EL (cell line): ENCODE results near the gene CLIP1.
"Not testable (repeated sequence)": the region's sequence is repeated elsewhere in the genome, so short reads cannot be mapped to it uniquely, and the experiment has no call there.

Experiments used
- DNase-seq: peaks from one replicate; pipeline ENCODE4 v3.0.0-alpha.2; 2016

CLIP1 gene

GRCh38 chr12:122421821-122422729 is at the start of gene CLIP1:
Gene CLIP1, minus strand, starts transcription at chr12:122422669. Its CDS starts 42,217 bp downstream, at chr12:122380452.
- peak; percentile 83 for DNase-seq

GRCh38 chr12:122471324-122472226 is 49.1 kb upstream of the CLIP1 start:
- DNase-seq, result peak; percentile 73

GRCh38 chr12:122470576-122470975 is 48.1 kb upstream of the CLIP1 start:
- not testable (repeated sequence) for DNase-seq

GRCh38 chr12:122469856-122470255 is 47.4 kb upstream of the CLIP1 start:
- not testable (repeated sequence) for DNase-seq

- no peak for DNase-seq
Observed at GRCh38 chr12:122467983-122468382, 45.5 kb upstream of the CLIP1 start.

- peak; percentile 98 for DNase-seq
Observed at GRCh38 chr12:122464317-122465042, 42.0 kb upstream of the CLIP1 start.

- DNase-seq, result no peak
Observed at GRCh38 chr12:122460641-122461040, 38.2 kb upstream of the CLIP1 start.

GRCh38 chr12:122460061-122460460 is 37.6 kb upstream of the CLIP1 start:
- no peak for DNase-seq

- DNase-seq, result no peak
Observed at GRCh38 chr12:122459211-122459610, 36.7 kb upstream of the CLIP1 start.

- no peak for DNase-seq
Observed at GRCh38 chr12:122458105-122459035, 35.9 kb upstream of the CLIP1 start.

- DNase-seq, result no peak
Observed at GRCh38 chr12:122457627-122458026, 35.2 kb upstream of the CLIP1 start.

GRCh38 chr12:122454739-122455138 is 32.3 kb upstream of the CLIP1 start:
- DNase-seq, result no peak

- DNase-seq, result no peak
Observed at GRCh38 chr12:122454250-122454721, 31.8 kb upstream of the CLIP1 start.

- DNase-seq, result no peak
Observed at GRCh38 chr12:122452701-122453285, 30.3 kb upstream of the CLIP1 start.

GRCh38 chr12:122449317-122449716 is 26.8 kb upstream of the CLIP1 start:
- peak; percentile 87 for DNase-seq

- DNase-seq, result not testable (repeated sequence)
Observed at GRCh38 chr12:122447825-122448224, 25.4 kb upstream of the CLIP1 start.

- DNase-seq, result not testable (repeated sequence)
Observed at GRCh38 chr12:122446390-122446789, 23.9 kb upstream of the CLIP1 start.

- not testable (repeated sequence) for DNase-seq
Observed at GRCh38 chr12:122444071-122444470, 21.6 kb upstream of the CLIP1 start.

- DNase-seq, result not testable (repeated sequence)
Observed at GRCh38 chr12:122438822-122439221, 16.4 kb upstream of the CLIP1 start.

- peak; percentile 68 for DNase-seq
Observed at GRCh38 chr12:122437656-122438121, 15.2 kb upstream of the CLIP1 start.

GRCh38 chr12:122435186-122435585 is 12.7 kb upstream of the CLIP1 start:
- no peak for DNase-seq
